WTC11 (cell line): ENCODE data around the gene IGSF6.
"Not testable (repeated sequence)": the region's sequence is repeated elsewhere in the genome, so short reads cannot be mapped to it uniquely, and the experiment has no call there.

Source experiments
- ATF2 ChIP-seq: sonication (generic); formaldehyde crosslinking; IDR thresholded peaks from 2 replicates; pipeline ENCODE4 v1.8.1; 2022; ENCODE audit warnings: low read depth, missing genetic modification reagents, borderline replicate concordance
- CTCF ChIP-seq: fragments of 200-600 bp; IDR thresholded peaks from 2 replicates; pipeline ENCODE4 v1.8.0; 2022; ENCODE audit warnings: antibody characterized with exemption
- ELF4 ChIP-seq: sonication (generic); formaldehyde crosslinking; IDR thresholded peaks from 2 replicates; pipeline ENCODE4 v1.8.1; 2022; ENCODE audit warnings: low read depth, mild to moderate bottlenecking, moderate library complexity, missing genetic modification reagents
- GABPB1 ChIP-seq: sonication (generic); formaldehyde crosslinking; IDR thresholded peaks from 2 replicates; pipeline ENCODE4 v1.8.1; 2023; ENCODE audit warnings: mild to moderate bottlenecking, missing genetic modification reagents
- IRF1 ChIP-seq: sonication (generic); formaldehyde crosslinking; IDR thresholded peaks from 2 replicates; pipeline ENCODE4 v1.8.0; 2023; ENCODE audit warnings: missing genetic modification reagents
- MXD4 ChIP-seq: fragments of 250-450 bp; sonication (Bioruptor Pico); IDR thresholded peaks from 2 replicates; pipeline ENCODE4 v1.8.0; 2021; ENCODE audit warnings: mild to moderate bottlenecking, moderate library complexity, borderline replicate concordance
- OVOL2 ChIP-seq: fragments of 250-450 bp; sonication (Bioruptor Pico); IDR thresholded peaks from 2 replicates; pipeline ENCODE4 v1.9.0; 2021; ENCODE audit warnings: mild to moderate bottlenecking, borderline replicate concordance
- PRDM15 ChIP-seq: sonication (generic); formaldehyde crosslinking; IDR thresholded peaks from 2 replicates; pipeline ENCODE4 v1.8.0; 2022; ENCODE audit warnings: missing genetic modification reagents
- PREB ChIP-seq: sonication (generic); formaldehyde crosslinking; IDR thresholded peaks from 2 replicates; pipeline ENCODE4 v1.8.1; 2022; ENCODE audit warnings: mild to moderate bottlenecking, missing genetic modification reagents, moderate library complexity, borderline replicate concordance
- SP1 ChIP-seq: sonication (generic); formaldehyde crosslinking; conservative IDR thresholded peaks from 2 replicates; pipeline ENCODE4 v1.8.1; 2022; ENCODE audit warnings: missing genetic modification reagents
- STAT6 ChIP-seq: sonication (generic); formaldehyde crosslinking; conservative IDR thresholded peaks from 2 replicates; pipeline ENCODE4 v1.8.1; 2023; ENCODE audit warnings: mild to moderate bottlenecking, low read depth, missing genetic modification reagents, moderate library complexity
- ZNF281 ChIP-seq: sonication (generic); formaldehyde crosslinking; IDR thresholded peaks from 2 replicates; pipeline ENCODE4 v1.8.0; 2023; ENCODE audit warnings: mild to moderate bottlenecking, missing genetic modification reagents

GRCh38 chr16:21649826-21650406 lies 2.5 kb downstream of the IGSF6 start:
- not testable (repeated sequence) for TF ChIP-seq CTCF; PRDM15 (CRISPR knock-in tag); ZNF281 (CRISPR knock-in tag); IRF1 (CRISPR knock-in tag); PREB (CRISPR knock-in tag); STAT6 (CRISPR knock-in tag); GABPB1 (CRISPR knock-in tag); MXD4 (CRISPR knock-in tag); ELF4 (CRISPR knock-in tag); ATF2 (CRISPR knock-in tag); OVOL2 (CRISPR knock-in tag); SP1 (CRISPR knock-in tag)
